ENCODE results near the gene BPIFB2.

BPIFB2 gene

DNA sequence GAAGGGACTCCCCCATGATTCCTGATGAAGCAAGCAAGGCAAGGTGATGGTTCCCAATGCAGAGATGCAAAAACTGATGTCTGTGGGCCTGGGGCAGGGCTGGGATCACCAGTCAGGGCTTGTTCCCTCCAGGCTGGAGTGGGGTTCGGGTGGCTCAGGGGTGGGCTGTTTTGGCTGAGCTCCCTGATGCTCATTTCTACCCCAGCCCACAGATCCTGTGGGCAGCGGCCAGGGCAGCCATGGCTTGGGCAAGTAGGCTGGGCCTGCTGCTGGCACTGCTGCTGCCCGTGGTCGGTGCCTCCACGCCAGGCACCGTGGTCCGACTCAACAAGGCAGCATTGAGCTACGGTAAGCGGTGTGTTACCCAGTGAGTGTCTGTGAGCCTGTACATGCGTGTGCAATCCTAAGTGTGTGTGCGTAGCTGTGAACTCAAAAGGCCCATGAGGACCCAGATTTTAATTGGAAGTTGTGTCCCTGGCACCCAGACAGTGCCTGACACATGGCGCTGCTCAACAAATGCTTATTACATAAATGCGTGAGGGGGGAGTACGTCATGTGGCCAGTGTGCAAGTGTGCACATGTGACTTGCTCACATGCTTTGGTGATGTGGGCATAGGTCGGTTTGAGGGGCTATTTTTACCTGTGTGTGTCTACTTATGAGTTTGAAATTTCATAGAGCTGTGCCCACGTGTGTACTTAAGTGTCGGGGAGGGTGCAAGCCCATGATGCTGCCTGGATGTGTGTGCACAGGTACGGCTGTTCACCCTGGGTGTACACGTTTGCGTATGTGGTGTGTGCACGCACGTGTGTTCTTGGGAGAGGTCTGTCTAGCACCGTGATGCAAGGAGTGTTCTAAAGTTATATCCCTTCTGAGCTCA is 1.1 kb downstream of the BPIFB2 start:
- DNase-seq, result no peak

DNA sequence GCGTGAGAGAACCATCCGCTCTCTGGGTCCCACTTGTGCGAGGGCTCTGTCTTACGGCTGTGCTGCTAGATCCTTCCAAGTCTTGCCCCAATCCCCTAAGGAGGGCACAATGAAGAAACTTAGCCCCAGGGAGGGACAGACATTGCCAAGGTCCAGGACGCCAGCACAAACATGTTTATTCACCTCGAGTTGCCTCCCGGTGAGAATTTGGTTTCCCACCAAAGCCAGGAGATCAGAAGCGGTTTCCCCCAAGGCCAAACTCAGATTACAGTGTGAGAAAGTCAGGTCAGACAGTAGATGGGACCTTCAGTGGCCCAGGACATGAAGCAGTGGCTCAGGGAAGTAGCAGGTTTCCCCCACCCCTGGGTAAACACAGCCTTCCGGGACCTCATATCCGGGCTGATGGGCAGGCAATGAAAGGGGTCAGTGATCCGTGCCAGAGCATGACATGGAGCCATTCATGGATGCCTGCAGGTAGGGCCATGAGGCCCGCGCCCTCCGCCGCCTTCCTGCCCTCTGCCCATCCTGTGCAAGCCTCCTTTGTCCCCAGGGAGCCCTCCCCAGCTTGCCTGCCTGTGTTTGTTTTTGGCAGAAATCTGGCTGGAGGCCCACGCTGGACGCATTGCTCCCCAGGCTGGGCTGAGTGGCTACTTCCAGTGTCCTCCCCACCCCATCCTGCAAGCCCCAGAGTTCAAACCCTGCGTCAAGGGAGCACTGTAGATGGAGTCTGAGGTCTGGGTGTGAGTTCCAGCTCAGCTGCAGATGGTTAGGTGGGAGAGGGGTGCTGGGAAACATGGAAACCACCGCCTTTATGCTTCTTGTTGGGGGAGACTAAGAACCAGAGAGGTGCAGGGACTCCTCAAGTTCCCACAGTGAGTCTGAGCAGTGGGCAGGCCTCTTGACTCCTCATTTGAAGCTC is 2.0 kb downstream of the BPIFB2 start:
- no peak for DNase-seq

DNA sequence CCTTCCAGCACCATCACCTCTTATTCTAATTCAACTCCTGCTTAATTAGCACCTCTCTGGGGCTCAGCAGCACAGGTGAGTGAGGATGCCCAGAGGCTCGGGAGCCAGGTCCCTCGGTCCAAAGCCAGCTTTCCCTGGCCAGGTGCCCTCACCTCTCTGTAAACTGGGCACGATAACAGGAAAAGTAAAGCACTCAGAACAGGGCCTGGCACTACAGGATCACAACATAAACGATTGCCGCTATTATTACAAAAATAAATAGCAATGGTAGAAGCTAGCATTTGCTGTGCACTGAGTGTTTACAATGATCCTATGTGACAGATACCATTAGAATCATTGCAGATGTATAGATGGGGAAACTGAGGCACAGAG is 2.6 kb downstream of the BPIFB2 start:
- DNase-seq, result no peak

DNA sequence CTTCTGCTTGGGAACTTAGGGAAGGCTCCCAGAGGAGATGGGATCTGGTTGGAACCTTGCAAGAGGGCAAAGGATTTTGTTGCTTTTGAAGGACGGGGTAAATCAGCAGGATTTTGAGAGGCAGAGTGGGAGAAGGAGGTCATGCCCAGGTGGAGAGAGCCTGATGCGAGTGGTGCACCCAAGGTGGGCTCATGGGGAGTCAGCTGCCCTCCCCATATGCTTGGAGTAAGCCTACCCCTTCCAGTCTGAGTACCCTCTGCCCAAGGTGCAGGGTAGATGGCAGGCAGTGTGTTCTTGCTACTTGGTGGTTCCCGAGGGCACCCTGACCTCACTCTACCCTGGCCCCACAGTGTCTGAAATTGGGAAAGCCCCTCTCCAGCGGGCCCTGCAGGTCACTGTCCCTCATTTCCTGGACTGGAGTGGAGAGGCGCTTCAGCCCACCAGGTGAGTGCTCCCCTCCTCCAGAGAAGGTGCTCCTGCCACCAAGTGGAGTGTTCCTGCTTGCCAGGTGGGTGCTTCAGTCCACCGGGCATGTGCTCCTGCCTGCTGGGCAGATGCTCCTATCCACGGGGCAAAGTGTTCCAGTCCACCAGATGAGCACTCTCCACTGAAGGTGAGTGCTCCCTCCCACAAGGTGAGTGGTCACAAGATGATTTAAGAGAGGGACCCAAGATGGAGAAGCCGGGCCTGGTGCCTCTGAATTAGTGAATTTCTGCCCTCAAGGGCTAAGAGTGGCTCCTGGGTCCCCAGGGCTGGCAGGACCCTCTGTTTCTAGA is 3.4 kb downstream of the BPIFB2 start:
- DNase-seq, result no peak

DNA sequence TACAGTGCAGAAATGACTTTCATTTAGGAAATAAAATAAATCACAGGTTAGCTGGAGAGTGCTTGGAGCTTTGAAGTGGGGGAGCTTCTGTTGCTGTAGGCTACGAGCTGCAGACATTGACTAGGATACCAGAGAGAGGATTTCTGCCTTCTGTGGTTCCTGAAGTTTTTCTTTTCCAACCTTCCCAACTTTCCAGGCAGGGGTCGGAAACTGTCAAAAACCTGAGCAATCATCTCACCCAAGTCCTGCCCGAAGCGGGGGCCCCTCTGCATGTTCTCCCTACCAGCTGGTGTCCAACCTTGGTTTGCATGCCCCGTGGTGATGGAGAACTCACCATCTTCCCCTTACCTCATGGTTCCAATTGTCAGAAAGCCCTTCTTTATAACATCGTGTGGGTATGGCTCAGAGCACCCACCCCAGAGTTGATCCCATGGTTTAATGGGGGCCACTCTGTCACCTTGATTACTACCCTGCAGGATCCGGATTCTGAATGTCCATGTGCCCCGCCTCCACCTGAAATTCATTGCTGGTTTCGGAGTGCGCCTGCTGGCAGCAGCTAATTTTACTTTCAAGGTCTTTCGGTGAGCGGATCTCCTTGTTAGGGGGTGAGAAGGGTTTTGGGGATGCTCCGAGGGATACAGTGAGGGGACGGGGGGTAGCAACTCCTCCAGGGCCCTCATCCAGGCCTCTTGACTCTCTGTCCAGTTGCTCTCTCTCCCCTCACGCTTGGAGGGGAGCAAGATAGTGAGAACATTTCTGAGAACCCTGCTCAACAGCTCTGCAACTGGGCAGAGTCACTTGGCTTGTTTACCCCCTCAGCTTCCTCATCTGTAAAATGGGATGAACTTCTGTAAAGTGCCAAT is 5.1 kb downstream of the BPIFB2 start:
- no peak for DNase-seq

DNA sequence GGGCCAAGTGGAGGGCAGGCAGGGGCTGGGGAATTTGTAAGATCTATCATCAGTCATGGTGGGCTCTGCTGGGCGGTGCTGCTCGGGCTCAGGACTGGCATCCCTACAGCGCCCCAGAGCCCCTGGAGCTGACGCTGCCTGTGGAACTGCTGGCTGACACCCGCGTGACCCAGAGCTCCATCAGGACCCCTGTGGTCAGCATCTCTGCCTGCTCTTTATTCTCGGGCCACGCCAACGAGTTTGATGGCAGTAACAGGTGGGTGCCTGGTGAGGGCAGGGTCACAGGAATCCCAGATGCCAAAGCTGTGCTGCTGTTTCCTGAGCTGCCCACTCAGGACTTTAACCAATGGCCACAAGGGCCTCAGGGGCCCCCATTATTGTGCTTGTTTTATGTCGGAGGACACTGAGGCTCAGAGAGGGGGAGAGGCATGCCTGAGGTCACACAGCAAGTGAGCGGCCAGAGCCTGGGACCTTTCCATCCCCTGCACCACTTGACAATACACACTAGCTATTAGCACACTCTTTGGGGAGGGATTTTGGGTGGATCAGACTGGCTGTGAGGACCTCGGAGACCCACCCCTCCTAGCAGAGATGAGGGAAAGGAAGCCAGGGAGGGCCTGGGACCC is 6.3 kb downstream of the BPIFB2 start:
- DNase-seq, result no peak

DNA sequence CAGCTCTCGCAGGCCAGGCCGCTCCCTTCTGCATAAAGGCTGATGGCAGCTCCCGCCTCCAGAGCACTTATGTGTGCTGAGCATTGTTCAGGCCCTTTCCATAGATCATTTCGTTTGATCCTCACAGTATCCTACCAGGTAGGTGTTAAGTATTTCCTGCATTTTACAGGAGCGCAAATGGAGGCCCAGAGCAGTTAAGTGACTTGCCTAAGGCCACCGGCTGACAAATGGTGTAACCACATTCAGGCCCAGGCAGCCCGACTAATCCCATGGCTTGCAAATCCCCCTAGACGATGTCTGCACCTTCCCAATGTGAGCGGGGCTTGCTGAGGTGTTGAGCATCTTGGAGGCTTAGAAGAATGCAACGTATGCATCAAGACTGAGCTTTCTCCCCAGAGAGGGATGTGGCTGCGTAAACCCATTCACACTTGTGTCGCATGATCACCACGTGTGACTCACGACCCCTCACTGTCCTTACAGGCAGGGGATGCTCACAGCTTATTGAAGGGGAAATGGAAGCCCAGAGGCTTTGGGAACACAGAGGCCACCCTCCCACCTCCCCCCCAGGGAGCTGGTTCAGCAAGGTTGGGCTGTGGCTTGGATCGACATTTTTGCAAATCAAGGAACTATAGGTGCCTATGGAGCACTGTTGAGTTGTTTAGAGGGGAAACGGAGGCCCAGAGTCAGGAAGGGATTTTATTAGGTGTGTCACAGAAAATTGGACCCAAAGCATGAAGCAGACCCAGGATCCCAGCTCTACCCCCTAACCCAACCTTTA is 7.0 kb downstream of the BPIFB2 start:
- no peak for DNase-seq

DNA sequence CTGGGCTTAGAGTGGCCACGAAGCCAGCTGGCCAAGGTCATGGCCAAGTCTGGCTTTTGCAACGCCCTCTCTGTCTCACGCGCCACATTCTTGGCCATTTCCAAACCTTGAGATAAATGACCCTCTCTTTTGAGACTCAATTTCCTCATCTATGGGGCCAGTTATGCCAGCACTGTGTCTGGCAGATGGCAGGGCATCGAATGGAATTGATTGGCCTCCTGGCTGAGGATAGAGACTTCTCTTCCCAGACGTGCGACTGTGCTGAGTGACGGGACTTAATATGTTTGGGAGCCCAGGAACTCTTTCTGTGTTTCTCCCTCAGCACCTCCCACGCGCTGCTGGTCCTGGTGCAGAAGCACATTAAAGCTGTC is 7.6 kb downstream of the BPIFB2 start:
- no peak for DNase-seq

DNA sequence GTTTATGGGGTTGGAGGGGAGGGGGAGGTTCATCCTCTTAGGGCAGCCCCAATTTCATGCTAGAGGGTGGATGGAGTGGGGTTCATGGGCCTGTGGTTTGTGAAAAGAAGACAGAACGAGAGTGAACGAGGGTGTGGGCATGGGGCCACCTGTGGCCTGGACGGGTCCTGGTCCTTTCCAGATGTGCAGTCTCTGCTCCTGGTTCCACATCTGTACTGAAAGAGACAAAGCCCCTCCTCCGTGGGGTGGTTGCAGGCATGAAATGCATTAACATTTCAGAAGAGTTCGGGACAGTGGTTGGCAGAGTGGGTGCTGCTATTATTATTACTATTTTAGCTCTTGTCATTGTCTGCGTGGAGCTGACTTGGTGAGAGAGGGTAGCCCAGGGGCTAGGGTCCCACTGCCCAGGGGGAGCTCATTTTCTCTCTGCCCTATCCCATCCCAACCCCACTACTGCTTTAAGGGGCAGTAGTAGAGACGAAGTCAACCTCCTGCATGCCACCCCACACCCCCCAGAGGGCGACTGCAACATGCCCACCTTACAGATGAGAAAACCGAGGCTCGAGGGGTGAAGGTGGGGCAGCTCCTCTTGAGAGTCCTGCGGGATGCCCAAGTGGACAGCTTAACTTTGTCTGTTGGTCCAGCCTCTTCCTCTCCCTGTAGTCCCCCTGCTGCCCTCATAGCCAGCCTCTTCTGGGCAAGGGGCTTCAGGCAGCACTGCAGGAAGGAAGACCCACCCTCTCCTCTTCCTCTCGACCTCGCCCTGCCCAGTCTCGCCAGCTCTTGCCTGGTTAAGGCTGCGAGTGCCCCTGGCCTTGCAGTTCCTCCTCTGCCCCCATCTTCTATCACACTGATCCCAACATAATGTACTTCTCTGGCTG is 8.4 kb downstream of the BPIFB2 start:
- DNase-seq, result no peak

DNA sequence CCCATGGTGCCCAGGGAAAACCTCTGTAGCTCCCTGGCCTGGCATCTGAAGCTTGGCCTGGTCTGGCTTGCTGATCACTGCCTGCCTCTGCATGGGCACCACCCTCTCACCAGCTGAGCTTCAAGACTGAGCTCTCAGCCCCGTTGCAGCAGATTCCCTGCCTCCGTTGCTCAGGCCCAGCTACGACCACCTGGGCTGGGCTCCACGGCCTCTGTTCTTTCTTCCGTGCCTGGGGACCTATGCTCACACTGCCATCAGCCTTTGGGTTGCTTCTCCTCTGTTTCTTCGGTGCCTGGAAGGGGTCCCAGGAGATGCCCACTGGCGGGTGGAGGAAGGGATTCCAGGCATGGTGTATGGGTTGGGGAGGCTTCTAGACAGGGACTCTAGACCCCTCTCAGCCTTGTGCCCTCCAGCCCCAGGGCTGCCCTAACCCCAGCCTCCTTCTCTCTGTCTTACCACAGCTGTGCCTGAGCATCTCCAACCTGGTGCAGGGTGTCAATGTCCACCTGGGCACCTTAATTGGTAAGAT is 9.1 kb downstream of the BPIFB2 start:
- no peak for DNase-seq

DNA sequence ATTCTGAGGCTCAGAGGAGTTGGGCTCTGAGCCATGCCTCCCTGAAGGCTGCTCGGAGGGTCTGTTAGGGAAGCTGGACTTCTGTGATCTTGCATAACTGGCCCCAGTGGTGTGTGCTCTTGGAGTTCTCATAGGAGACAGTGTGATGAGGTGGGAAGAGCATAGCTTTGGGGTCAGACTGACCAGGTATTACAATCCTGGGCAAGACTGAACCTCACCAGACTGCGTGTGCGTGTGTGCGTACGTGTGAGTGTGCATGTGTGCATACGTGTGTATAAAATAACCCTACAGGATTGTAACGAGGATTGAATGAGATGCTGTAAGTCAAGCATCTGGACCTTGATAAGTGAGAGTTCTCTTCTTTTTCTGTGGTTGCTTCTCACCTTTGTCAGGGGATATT is 10.0 kb downstream of the BPIFB2 start:
- no peak for DNase-seq

DNA sequence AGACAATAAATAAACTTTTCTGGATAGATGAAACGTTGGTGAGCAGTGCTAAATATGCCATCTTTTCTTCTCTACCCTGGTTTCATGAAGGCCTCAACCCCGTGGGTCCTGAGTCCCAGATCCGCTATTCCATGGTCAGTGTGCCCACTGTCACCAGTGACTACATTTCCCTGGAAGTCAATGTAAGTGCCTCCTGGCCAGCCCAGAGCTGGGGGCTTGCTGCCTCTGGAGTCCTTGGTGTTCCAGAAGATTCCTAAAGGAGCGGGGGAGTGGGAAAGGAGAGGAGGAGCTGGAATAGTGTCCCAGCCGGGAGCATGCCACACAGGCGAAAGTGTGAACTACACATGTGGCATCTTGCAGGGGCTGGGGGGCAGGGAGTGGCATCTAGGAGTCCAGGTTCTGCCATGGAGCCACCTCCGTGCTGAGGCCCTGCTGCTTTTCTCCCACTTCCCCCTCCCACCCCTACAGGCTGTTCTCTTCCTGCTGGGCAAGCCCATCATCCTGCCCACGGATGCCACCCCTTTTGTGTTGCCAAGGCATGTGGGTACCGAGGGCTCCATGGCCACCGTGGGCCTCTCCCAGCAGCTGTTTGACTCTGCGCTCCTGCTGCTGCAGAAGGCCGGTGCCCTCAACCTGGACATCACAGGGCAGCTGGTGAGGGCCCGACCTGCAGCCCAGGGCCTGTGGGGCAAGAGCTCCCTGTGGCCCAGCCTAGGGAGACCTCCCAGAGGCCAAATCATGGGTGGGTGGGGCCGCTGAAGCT is 10.8 kb downstream of the BPIFB2 start:
- no peak for DNase-seq

DNA sequence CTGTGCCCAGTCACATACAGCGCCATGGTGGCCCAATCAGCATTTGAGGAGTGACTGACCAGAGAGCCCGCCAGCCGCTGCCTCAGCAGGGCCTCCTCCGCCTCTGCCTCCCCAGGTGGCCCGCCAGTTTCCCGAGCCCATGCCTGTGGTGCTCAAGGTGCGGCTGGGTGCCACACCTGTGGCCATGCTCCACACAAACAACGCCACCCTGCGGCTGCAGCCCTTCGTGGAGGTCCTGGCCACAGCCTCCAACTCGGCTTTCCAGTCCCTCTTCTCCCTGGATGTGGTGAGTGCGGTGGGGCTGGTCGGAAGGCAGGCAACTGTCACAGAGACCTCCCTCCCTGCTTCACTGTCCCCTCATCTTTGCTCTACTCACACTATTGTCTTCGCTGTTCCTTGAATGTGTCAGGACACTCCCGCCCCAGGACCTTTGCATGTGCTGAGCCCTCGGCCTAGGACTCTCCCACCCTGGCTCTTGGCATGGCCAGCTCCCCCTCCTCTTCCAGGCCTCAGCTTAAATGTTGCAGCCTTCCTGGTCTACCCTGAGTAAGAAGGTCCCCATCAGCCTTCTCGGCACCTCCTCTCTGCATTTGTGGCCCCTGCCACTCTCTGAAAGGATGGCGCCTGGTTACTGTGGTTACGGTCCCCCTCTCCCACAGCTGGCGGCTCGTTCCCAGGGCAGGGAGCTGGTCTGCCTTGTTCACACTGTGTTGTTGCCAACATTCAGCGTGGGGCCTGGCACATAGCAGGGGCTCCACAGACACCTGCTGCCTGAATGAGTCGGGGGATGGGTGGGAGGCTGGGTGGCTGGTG is 12.2 kb downstream of the BPIFB2 start:
- DNase-seq, result no peak

DNA sequence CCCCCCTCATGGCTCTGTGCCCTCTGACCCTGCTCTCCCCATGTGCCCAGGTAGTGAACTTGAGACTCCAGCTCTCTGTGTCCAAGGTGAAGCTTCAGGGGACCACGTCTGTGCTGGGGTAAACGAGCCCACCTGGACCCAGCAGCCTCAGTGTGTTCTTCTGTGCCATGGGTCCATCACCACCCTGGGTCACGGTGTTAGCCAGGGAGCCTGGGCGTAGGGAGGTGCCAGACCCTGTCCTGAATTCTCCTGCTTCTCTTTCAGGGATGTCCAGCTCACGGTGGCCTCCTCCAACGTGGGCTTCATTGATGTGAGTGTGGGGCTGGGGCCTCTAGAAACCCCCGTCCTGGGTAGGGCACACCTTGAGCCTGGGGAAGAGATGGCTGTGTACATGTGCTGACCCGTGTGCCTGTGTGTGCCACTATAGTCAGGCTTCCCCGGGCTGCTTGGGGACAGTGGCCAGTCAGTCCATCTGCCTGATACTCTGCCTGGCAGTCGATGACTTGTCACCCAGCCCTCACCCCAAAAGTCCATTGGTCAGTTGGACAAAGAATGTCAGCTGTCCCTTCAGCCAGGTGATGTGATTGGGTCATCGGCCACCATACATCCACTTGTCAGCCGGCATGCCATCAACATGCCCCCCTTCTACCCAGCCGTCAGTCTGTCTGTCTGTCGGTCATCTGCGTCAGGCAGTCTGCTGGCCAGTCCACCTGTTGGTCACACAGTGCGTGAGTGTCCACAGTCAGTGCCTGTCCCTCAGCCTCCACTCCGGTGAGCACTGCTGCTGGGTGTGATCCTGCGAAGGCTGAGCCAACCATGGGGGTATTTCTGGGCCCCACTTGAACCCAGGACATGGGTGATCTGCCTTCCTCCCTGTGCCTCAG is 13.0 kb downstream of the BPIFB2 start:
- no peak for DNase-seq

DNA sequence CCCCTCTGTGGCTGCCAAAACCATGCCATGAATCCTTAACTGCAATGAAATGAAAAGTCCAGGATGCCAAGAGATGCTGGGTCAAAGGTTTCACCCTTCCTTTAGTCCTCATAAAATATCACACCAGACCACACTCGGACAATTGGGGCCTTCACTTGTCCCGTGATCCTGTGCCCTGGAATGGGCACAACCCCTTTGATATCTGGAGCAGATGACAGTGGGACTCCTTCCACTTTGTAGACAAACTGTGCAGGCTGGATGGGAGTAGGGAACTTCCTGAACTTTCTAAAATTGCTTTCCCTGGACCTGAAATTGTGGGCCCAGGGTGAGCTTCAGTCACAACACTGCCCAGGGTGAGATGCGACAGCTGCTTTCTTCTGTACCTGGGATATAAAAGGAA is 14.4 kb downstream of the BPIFB2 start:
- no peak for DNase-seq

DNA sequence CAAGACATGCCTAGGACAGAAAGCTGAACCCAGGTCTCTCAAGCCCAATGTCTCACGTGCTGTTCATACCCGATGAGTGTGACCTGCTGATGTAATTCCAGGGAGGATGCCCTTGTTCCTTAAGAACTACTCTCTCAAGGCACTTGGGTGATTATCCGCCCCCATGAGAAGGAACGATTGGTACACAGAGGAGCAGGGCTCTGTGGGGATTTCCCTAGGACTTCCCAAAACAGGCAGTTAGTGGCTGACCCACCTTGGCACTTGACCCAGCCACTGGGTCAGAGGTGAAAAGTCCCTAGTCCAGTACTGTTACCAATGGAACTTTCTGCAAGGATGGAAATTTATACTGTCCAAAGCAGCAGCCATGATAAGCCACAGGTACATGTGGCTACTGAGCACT is 14.8 kb downstream of the BPIFB2 start:
- DNase-seq, result no peak
